Heart right ventricle (tissue), 16 donors: ENCODE data around the gene PEX10. TPM values are rescaled to one million over a fixed set of nuclear protein-coding genes. Genes with fewer than 3 reads are reported as not detected.

Experiments used
- ATAC-seq, 8 donors: fragments of 200-7000 bp; cut with Tn5 transposase; one replicate each; pipeline ENCODE4 v1.9.1; 2020; ENCODE audit warnings: mild to moderate bottlenecking in 8 of 8, moderate library complexity in 8 of 8, moderate number of reproducible peaks in 1 of 8
- DNase-seq, 2 donors: peaks; one replicate each; pipeline ENCODE4 v3.0.0-alpha.2; 2020
- H3K27ac ChIP-seq, 10 donors: fragments of 200-600 bp; sonication (generic) in 2 of 10; one replicate each; pipeline versions ENCODE4 v1.5.0 to v1.8.0; 2020 to 2022; ENCODE audit warnings: mild to moderate bottlenecking in 3 of 10
- H3K27me3 ChIP-seq, 7 donors: fragments of 200-600 bp; one replicate each; pipeline ENCODE4 v1.8.0; 2021 to 2022; ENCODE audit warnings: mild to moderate bottlenecking in 2 of 7
- H3K36me3 ChIP-seq, 9 donors: fragments of 200-600 bp; sonication (generic) in 1 of 9; one replicate each; pipeline versions ENCODE4 v1.5.0 to v1.8.0; 2020 to 2022; ENCODE audit warnings: mild to moderate bottlenecking in 2 of 9
- H3K4me1 ChIP-seq, 9 donors: fragments of 200-600 bp; sonication (generic) in 1 of 9; one replicate each; pipeline versions ENCODE4 v1.5.0 to v1.8.0; 2020 to 2022; ENCODE audit warnings: mild to moderate bottlenecking in 4 of 9
- H3K4me3 ChIP-seq, 10 donors: fragments of 200-600 bp; sonication (generic) in 2 of 10; one replicate each; pipeline versions ENCODE4 v1.5.0 to v1.8.0; 2020 to 2022; ENCODE audit warnings: mild to moderate bottlenecking in 7 of 10, moderate library complexity in 2 of 10
- H3K9me3 ChIP-seq, 11 donors: fragments of 200-600 bp in 10 of 11; sonication (generic) in 2 of 11; one replicate each; pipeline versions ENCODE4 v1.5.0 to v1.8.0; 2013 to 2022; ENCODE audit warnings: mild to moderate bottlenecking in 2 of 11, control low read depth in 1 of 11, moderate library complexity in 1 of 11
- CTCF ChIP-seq, 9 donors: fragments of 200-600 bp; sonication (generic) in 2 of 9; IDR thresholded peaks; one replicate each; pipeline versions ENCODE4 v1.5.0 to v1.8.0; 2021 to 2022; ENCODE audit warnings: antibody characterized with exemption in 9 of 9, mild to moderate bottlenecking in 5 of 9, moderate library complexity in 1 of 9
- WGBS, 2 donors: extraction: QIAGEN DNeasy Blood & Tissue Kit; methylation state at CpG; one replicate each; pipeline ENCODE4 v1.1.7; 2013; ENCODE audit warnings: inconsistent platforms in 1 of 2; 5-methylcytosine and 5-hydroxymethylcytosine counted together
- intact Hi-C, 10 donors: fragments of 100-400 bp; cut with DNase I; formaldehyde crosslinking; loops; one replicate each; pipeline versions ENCODE4 v1.11.1 to v1.14.2; 2022
- polyA plus RNA-seq, 2 donors: library from polyadenylated mRNA; stranded (reverse); fragments of 200-250 nt; gene quantifications; one replicate each; pipeline ENCODE4 v1.2.3, GENCODE V29; 2013
- total RNA-seq, 10 donors: library from RNA; stranded (reverse); fragmentation: NEBNext Ultra II Directional in 3 of 10; extraction: Animal tissue kit (Norgen Biotek cat#: 25700) in 3 of 10; gene quantifications; one replicate each; pipeline versions ENCODE4 v1.2.1 to v1.2.4, GENCODE V29; 2021 to 2023
- donor health status: Arrhythmogenic right ventricular cardiomyopathy.
- donor health status: ischemic (EF 13 %, LVEDD 7.1; RV severe dilation, severe dysfunction).
- donor health status: healthy with polysubstance abuse.
- donor health status: DM: no; HTN: yes; CAD: no.
- donor health status: DM: no; HTN: no; CAD: no.
- donor health status: ischemic (EF 25% LVEDD 6.9; RV normal size, moderate dysfunction).
- donor health status: ischemic (EF 25% LVEDD 5.7; RV mildly dilated, moderate dysfunction).
- donor health status: healthy.
- donor health status: DM: yes; HTN: yes; CAD: no.
- donor health status: Ischemic cardiomyopathy.
- donor health status: ischemic (EF 35%, LVEDD 5.7; RV mildly dilated, moderate dysfunction).
- donor health status: nonischemic (EF 11% LVEDD 7.7; RV severe dilation, severe dysfunction).
- donor health status: DM: yes; HTN: yes; CAD: no.
- donor health status: PGD.
- donor health status: ischemic (EF 29% LVEDD 5.4; RV normal size, mild dysfunction).
- donor health status: nonischemic (EF 23%, LVEDD 6.1; RV moderate dilation, normal function).

PEX10 gene
- total and polyA plus RNA-seq, 12 donors = 13.7 to 26.0 (median 18.5) TPM

DNA sequence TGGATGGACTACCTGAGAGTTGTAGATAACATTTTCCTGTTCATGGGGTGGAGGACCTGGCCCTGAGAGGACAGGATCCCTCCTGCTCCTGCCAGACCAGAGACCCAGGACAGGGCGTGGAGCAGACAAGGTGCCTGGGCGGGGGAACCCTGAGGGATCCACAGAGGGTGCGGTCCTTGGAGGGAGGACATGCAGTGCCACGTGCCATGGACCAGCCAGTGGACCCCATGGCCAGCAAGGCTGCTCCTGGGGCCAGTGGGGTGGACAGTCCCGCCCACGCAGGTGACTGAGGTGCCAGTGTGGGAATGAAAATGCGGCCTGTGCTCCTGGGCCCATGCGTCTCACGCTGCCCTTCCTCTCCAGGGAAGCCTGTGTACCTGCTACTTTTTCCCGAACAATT lies 17.1 kb downstream of the PEX10 start:
- no peak for TF ChIP-seq CTCF (IDR thresholded peaks at IDR 0.05)
- 86 to 96% methylated on average over 10 of the region's 10 CpGs for WGBS, 2 donors
- Histone ChIP-seq H3K9me3 (no peaks in the 10 kb centered on the region), H3K4me1 (peaks cover 9 to 43% (median 30%) of the 10 kb centered on the region in 9 donors), H3K4me3 (no peak overlapping the region), H3K36me3 (peaks cover 0 to 72% (median 43%) of the 10 kb centered on the region in 9 donors), H3K27ac (no peak overlapping the region), H3K27me3 (no peaks in the 10 kb centered on the region)
- ATAC-seq (no peak), DNase-seq (no peak)
- intact Hi-C loops = no loop called here

DNA sequence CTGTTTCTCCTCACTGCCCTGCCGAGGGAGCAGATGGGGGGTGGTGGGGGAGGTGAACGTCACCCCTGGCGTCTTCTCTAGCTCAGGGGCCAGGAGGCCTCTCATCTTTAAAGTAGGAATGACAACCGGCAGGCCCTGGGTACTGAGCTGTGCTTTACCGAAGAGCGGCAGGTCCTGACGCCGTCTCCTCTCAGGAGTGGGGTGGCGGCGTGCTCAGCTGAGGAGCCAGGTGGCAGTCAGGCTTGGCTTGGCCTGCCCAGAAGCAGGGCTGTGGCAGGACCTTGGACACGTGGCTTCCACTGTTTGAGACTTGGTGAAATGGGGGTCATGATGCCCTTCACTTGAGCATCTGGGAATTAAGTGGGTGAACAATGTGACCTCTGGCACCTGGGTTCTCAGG lies 17.6 kb downstream of the PEX10 start:
- intact Hi-C loops = no loop called here
- no peak for ATAC-seq
- Histone ChIP-seq H3K4me3 (no peak overlapping the region), H3K36me3 (peaks cover 0 to 67% (median 38%) of the 10 kb centered on the region in 9 donors), H3K27me3 (no peaks in the 10 kb centered on the region), H3K4me1 (peaks cover 9 to 46% (median 31%) of the 10 kb centered on the region in 9 donors), H3K9me3 (no peaks in the 10 kb centered on the region), H3K27ac (no peak overlapping the region)
- no peak for TF ChIP-seq CTCF (IDR thresholded peaks at IDR 0.05)
- DNase-seq = no peak
- 80 to 83% methylated on average over 11 of the region's 11 CpGs for WGBS, 2 donors

- Histone ChIP-seq H3K27ac (no peak overlapping the region), H3K9me3 (no peaks in the 10 kb centered on the region), H3K4me3 (no peak overlapping the region), H3K27me3 (no peaks in the 10 kb centered on the region), H3K36me3 (peaks cover 0 to 63% (median 33%) of the 10 kb centered on the region in 9 donors), H3K4me1 (peaks cover 9 to 46% (median 31%) of the 10 kb centered on the region in 9 donors)
- TF ChIP-seq CTCF (IDR thresholded peaks at IDR 0.05) = no peak
- no peak for ATAC-seq
- WGBS, 2 donors = 92% methylated on average over 7 of the region's 7 CpGs
- intact Hi-C loops = no loop called here
- DNase-seq = no peak
Measured at GRCh38 chr1:2394220-2394619, 18.1 kb downstream of the PEX10 start.

GRCh38 chr1:2393471-2393877 lies 18.9 kb downstream of the PEX10 start:
- DNase-seq (no peak), ATAC-seq (no peak)
- no peaks in the 10 kb centered on the region for H3K9me3 ChIP-seq
- intact Hi-C loops = no loop called here
- no peak for TF ChIP-seq CTCF (IDR thresholded peaks at IDR 0.05)
- H3K27me3 ChIP-seq = no peaks in the 10 kb centered on the region
- H3K4me1 ChIP-seq = peaks cover 9 to 46% (median 31%) of the 10 kb centered on the region in 9 donors
- no peak overlapping the region for H3K27ac ChIP-seq
- WGBS, 2 donors = 75 to 82% methylated on average over 9 of the region's 9 CpGs
- H3K36me3 ChIP-seq = peaks cover 0 to 57% (median 28%) of the 10 kb centered on the region in 9 donors
- no peak overlapping the region for H3K4me3 ChIP-seq
